Stimulated activated CD4-positive, alpha-beta T cell treated with anti-CD3 and anti-CD28 coated beads, Interleukin-1b, Interleukin-23, amount 100 ng/mL, for 4 hours (primary cell): Measurements from ENCODE around the gene MTMR12.
"Not testable (repeated sequence)": the region's sequence is repeated elsewhere in the genome, so short reads cannot be mapped to it uniquely, and the experiment has no call there.

Source experiments
- DNase-seq, 2 donors: peaks; one replicate each; pipeline ENCODE4 v3.0.0-alpha.2; 2020; ENCODE audit warnings: low read depth in 2 of 2

The MTMR12 gene

GRCh38 chr5:32299059-32299677 is 13.6 kb downstream of the MTMR12 start:
- no peak for DNase-seq

DNA sequence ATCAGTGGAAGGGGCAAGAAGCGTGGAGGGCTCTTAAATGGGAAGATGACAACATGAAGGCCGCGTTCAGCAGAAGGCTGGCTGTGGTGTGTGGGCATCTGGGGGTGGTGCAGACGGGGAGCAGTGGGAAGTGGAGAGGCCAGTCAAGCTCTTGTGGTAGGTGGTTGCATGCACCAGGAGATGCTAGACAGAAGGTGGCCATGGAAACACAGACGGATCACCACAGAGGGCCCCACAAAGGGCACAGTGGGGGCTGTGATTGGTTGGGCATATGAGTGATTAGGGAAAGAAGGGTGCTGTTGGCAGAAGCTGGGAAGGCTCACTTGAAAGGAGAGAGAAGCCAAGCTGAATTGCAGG is 14.7 kb downstream of the MTMR12 start:
- no peak for DNase-seq

GRCh38 chr5:32297181-32298058 is 15.3 kb downstream of the MTMR12 start:
- DNase-seq = no peak

DNA sequence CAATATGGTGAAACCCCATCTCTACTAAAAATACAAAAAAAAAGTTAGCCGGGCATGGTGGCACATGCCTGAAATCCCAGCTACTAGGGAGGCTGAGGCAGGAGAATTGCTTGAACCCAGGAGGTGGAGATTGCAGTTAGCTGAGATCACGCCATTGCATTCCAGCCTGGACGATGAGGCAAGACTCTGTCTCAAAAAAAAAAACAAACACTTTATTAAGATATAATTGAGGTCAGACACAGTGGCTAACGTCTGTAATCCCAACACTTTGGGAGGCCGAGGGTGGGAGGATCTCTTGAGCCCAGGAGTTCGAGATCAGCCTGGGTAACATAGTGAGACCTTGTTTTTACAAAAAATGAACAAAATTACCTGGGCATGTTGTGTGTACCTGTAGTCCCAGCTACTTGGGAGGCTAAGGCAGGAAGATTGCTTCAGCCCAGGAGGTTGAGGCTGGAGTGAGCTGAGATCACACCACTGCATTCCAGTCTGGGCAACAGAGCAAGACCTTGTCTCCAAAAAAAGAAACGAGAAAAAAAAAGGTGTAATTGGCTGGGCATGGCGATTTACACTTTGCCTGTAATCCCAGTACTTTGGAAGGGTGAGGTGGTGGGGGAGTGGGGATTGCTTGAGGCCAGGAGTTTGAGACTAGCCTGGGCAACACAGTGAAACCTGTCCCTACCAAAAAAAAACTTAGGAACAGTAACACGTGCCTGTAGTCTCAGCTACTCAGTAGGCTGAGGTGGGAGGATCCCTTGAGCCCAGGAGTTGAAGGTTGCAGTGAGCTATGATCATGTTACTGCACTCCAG is 16.6 kb downstream of the MTMR12 start:
- not testable (repeated sequence) for DNase-seq

GRCh38 chr5:32291591-32291990 is 21.1 kb downstream of the MTMR12 start:
- no peak for DNase-seq

- DNase-seq = no peak
Measured at GRCh38 chr5:32290922-32291321, 21.8 kb downstream of the MTMR12 start.

GRCh38 chr5:32290501-32290900 is 22.2 kb downstream of the MTMR12 start:
- DNase-seq = not testable (repeated sequence)

DNA sequence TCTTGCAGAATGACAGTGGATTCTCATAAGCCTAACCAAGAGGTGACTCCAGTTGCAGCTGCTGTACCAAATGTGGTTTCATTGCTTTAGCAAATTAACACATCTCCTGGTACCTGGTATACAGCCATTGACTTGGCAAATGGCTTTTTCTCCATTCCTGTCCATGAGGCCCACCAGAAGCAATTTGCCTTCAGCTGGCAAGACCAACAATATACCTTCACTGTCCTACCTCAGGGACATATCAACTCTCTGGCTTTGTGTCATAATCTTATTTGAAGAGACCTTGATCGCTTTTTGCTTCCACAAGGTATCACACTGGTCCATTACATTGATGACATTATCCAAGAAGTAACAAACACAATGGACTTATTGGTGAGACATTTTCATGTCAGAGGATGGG is 22.8 kb downstream of the MTMR12 start:
- not testable (repeated sequence) for DNase-seq

DNA sequence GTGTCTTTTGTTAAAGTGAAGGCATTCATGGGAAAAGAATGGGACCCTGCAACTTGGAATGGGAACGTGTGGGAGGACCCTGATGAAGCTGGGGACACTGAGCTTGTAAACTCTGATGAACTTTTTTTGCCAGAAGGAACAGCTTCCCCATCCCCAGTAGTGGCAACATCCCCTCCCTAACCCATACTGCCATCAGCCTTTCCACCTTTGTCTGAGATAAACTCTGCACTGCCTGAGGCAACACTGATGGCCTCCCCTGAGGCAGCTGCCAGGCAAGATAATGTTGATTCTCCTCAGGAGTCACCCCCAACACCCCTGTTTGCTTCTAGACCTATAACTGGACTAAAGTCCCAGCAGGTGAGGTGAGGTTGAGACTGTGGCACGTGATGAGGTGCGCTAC is 24.6 kb downstream of the MTMR12 start:
- not testable (repeated sequence) for DNase-seq

DNA sequence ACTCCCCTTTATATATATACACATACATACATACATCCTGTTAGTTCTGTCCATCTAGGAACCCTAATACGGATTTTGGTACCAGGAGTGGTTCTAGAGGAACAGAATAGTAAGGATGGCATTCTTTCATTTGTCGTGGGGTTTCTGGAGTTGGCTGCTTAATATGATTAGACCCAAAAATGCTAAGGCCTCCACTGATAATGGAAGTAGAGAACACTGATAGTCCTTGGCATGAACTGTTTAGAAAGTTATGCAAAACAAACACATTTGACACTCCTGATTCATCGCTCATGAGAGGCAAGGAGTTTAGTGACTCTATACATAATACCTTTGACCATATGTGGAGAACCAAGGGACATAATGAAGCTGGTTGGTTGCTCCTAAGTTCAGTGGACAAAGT is 25.2 kb downstream of the MTMR12 start:
- DNase-seq = not testable (repeated sequence)

DNA sequence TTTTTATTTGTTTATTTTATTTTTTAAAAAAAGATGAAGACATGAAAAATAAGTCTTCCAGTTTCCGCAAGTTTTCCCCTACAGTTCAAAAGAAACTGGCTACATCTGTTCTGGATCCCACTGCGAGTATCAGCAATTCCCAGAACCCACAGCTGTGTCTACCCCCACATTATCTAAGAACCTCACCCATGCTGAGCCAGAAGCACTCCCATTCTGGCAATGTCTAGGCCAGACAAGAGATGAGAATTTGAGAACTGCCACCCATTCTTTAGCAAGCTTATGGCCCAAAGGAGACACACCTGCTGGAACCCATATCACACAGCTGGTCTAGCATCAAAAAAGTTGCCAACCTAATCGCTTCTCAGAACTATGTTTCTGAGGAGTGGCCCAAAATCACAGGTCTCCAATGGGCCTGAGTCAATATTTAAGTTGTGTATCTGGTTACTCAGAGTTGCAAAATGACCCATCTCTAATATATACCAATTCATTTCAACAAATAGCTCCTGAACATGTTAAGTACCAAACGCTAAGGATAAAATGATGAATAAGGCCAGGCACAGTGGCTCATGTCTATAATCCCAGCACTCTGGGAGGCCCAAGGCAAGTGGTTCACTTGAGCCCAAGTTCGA is 27.1 kb downstream of the MTMR12 start:
- DNase-seq = no peak

- no peak for DNase-seq
Measured at GRCh38 chr5:32283539-32284377, 29.0 kb downstream of the MTMR12 start.

DNA sequence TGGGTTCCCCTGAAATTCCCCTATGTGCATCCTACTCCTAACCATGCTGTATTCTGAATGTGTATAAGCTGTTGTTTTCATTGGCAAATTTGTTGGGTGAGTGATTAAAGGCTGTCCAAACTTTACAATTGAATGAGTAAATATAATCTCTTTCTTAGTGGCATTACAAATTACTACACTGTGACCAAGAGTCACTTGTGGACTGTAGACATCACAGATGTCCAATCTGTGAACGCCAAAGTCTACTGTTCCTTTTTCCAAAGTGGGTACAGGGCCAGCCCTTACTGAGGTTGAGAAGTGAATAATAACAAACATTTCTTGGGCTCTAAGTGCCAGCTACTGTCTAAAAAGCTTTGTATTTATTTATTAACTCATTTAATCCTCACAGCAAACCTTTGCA is 29.7 kb downstream of the MTMR12 start:
- no peak for DNase-seq

- DNase-seq = no peak
Measured at GRCh38 chr5:32282633-32283032, 30.1 kb downstream of the MTMR12 start.

DNA sequence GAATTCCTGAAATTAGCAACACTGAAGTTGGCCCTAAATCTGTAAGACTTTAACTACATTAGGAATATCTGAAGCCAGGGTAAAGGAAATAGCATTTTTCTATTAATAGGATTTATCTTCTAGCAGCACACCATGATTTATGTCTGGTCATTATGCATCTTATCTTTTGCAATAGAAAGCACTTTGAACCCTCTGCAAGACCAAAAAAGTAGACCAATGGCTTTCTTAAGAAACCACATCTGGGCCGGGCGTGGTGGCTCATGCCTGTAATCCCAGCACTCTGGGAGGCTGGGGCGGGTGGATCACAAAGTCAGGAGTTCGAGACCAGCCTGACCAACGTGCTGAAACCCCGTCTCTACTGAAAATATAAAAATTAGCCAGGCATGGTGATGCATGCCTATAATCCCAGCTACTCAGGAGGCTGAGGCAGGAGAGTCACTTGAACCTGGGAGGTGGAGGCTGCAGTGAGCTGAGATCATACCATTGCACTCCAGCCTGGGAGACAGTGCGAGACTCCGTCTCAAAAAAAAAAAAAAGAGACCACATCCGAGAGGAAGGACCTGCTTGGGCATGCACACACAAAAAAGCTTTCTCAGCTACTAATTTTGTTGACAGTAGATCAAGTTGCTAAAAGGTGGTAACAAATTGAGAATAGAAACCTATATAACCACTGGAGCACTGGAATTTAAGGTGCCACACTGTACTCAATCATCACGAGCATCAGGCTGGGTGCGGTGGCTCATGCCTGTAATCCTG is 31.2 kb downstream of the MTMR12 start:
- not testable (repeated sequence) for DNase-seq

DNA sequence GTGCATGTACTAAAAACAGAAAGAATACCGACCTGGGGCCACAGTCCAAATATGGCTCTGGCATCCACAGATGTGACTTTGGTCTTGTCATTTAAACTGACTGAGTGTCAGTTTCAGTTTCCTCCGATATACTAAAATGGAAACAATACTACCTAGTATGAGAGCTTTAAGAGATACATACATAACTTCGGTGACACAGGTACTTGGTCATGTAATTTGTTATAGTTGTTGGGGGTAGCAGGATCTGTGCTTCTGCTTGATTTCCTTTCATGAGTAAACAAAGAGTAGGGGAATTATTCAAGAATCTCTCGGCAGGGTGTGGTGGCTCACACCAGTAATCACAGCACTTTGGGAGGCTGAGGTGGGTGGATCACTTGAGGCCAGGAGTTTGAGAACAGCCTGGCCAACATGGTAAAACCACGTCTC is 32.1 kb downstream of the MTMR12 start:
- no peak for DNase-seq

DNA sequence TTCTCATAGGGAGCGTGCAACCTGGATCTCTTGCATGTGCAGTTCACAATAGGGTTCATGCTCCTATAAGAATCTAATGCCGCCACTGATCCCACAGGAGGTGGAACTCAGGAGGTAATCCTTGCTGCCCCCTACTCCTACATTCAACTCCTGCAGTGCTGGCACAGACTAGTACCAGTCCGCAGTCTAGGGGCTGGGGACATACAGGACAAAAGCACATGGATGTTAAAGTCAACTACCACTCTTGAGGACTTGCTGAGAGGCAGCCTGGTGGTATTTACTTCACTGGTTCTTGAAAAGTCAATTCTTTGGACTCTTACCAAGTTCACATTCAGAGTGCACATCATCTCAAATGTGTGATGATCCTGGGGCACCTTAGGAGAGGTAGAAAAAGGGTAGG is 33.0 kb downstream of the MTMR12 start:
- no peak for DNase-seq

- DNase-seq = no peak
Measured at GRCh38 chr5:32279223-32279622, 33.5 kb downstream of the MTMR12 start.

GRCh38 chr5:32278406-32278805 is 34.3 kb downstream of the MTMR12 start:
- no peak for DNase-seq

- DNase-seq = no peak
Measured at GRCh38 chr5:32277798-32278197, 34.9 kb downstream of the MTMR12 start.
